ENCODE results near the gene MB21D2. TPM values are rescaled to one million over a fixed set of nuclear protein-coding genes. Genes with fewer than 3 reads are reported as not detected.
"Not testable (repeated sequence)": the region's sequence is repeated elsewhere in the genome, so short reads cannot be mapped to it uniquely, and the experiment has no call there.

The MB21D2 gene
- total RNA-seq, 4 donors from 2014 or later, result 3.6 to 7.5 (median 6.5) TPM

- H3K27ac ChIP-seq, result no peak overlapping the region
- no peak for TF ChIP-seq EP300 (IDR thresholded peaks at IDR 0.05)
- TF ChIP-seq CTCF (IDR thresholded peaks at IDR 0.05), result no peak
- TF ChIP-seq POLR2A (IDR thresholded peaks at IDR 0.05), result no peak
- H3K4me3 ChIP-seq, result no peak overlapping the region
Measured at GRCh38 chr3:192857260-192857661, 60.4 kb downstream of the MB21D2 start.

GRCh38 chr3:192855434-192855833, 62.2 kb downstream of the MB21D2 start:
- Histone ChIP-seq H3K36me3 (no peaks in the 10 kb centered on the region), H3K9me3 (peaks cover 0 to 7% (median 0%) of the 10 kb centered on the region in 4 donors), H3K27ac (no peak overlapping the region), H3K27me3 (no peaks in the 10 kb centered on the region), H3K4me1 (peaks cover 0 to 25% (median 2%) of the 10 kb centered on the region in 4 donors), H3K4me3 (no peak overlapping the region)
- no peak for TF ChIP-seq POLR2A (IDR thresholded peaks at IDR 0.05)
- no peak for TF ChIP-seq EP300 (IDR thresholded peaks at IDR 0.05)
- no peak for TF ChIP-seq CTCF (IDR thresholded peaks at IDR 0.05)
- DNase-seq (ENCODE audit: low spot score in 2 of 2), result no peak
- 100% methylated on average over 1 of the region's 1 CpG for WGBS, 2 donors

More at GRCh38 chr3:192857260-192857661, 60.4 kb downstream of the MB21D2 start:
- Histone ChIP-seq H3K27me3 (no peaks in the 10 kb centered on the region), H3K9me3 (peaks cover 0 to 7% (median 0%) of the 10 kb centered on the region in 4 donors), H3K4me1 (peaks cover 0 to 14% (median 0%) of the 10 kb centered on the region in 4 donors), H3K36me3 (no peaks in the 10 kb centered on the region)
- no peak for DNase-seq (ENCODE audit: low spot score in 2 of 2)
- 41 to 54% methylated on average over 7 of the region's 7 CpGs for WGBS, 2 donors

- no peaks in the 10 kb centered on the region for H3K36me3 ChIP-seq
- H3K27me3 ChIP-seq, result no peaks in the 10 kb centered on the region
- peak in 1 of 2 donors; percentile 33 for DNase-seq (ENCODE audit: low spot score in 2 of 2)
- 37 to 51% methylated on average over 5 of the region's 5 CpGs for WGBS, 2 donors
- H3K9me3 ChIP-seq, result peaks cover 0 to 7% (median 0%) of the 10 kb centered on the region in 4 donors
- no peak overlapping the region for H3K4me3 ChIP-seq
- H3K4me1 ChIP-seq, result peaks cover 0 to 46% (median 6%) of the 10 kb centered on the region in 4 donors
- TF ChIP-seq POLR2A (IDR thresholded peaks at IDR 0.05) (no peak), EP300 (IDR thresholded peaks at IDR 0.05) (peak in 1 of 2 donors; percentile 42)
- H3K27ac ChIP-seq, result peak overlapping the region in 1 of 4 donors; percentile 15
Measured at GRCh38 chr3:192851821-192852372, 65.8 kb downstream of the MB21D2 start.

- no peak for DNase-seq (ENCODE audit: low spot score in 2 of 2)
- peaks cover 0 to 7% (median 0%) of the 10 kb centered on the region in 4 donors for H3K9me3 ChIP-seq
- WGBS, 2 donors, result 79 to 89% methylated on average over 14 of the region's 14 CpGs
Measured at GRCh38 chr3:192850451-192850981, 67.1 kb downstream of the MB21D2 start.

GRCh38 chr3:192849821-192850220, 67.8 kb downstream of the MB21D2 start:
- 98 to 99% methylated on average over 11 of the region's 11 CpGs for WGBS, 2 donors
- H3K36me3 ChIP-seq; H3K4me3 ChIP-seq; H3K9me3 ChIP-seq; DNase-seq (ENCODE audit: low spot score in 2 of 2); H3K27me3 ChIP-seq: not testable (repeated sequence)
- peaks cover 0 to 53% (median 6%) of the 10 kb centered on the region in 4 donors for H3K4me1 ChIP-seq
- H3K27ac ChIP-seq, result peak overlapping the region in 1 of 4 donors; percentile 46

More at GRCh38 chr3:192850451-192850981, 67.1 kb downstream of the MB21D2 start:
- Histone ChIP-seq H3K36me3 (no peaks in the 10 kb centered on the region), H3K4me3 (no peak overlapping the region), H3K27ac (peak overlapping the region in 1 of 4 donors; percentile 46), H3K27me3 (no peaks in the 10 kb centered on the region), H3K4me1 (peaks cover 0 to 52% (median 6%) of the 10 kb centered on the region in 4 donors)
- no peak for TF ChIP-seq CTCF (IDR thresholded peaks at IDR 0.05)
- no peak for TF ChIP-seq EP300 (IDR thresholded peaks at IDR 0.05)
- TF ChIP-seq POLR2A (IDR thresholded peaks at IDR 0.05), result no peak
